ENCODE results near the gene FRY. TPM values are rescaled to one million over a fixed set of nuclear protein-coding genes. Genes with fewer than 3 reads are reported as not detected.

FRY gene
- total and polyA plus RNA-seq, 2 donors from 2014 or later = 21.8 to 69.5 TPM

DNA sequence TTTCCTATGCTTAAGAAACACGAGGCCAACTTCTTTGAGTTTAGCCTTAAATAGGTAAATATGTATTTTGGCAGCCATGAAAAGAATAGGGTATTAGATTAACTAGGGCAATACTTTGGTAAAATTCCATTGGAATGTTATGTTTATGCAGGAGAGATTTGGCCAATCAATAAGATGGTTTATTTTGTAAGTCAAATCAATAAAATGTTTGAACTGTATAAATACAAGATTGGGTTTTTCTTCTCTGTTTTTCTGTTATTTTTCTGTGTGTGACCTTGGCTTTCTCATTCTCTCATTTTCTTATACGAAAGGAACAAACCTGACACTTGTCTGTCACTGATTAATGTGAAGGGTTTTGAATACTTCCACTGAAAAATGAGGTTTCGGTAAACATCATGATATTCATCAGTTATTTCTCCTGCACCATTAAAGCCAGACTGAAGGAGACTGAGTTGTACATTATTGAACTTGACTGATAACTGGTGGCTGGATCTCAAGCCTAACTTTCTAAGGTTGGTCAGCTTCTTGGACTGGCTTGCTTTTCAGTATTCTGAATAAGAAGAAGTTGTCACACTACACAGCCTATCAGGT is 8.6 kb downstream of the FRY start:
- Histone ChIP-seq H3K4me3 (ENCODE audit: low read length in 3 of 3) (no peak overlapping the region), H3K9me3 (ENCODE audit: control insufficient read depth in 2 of 3, insufficient read depth in 1 of 3, low read length in 3 of 3) (no peaks in the 10 kb centered on the region), H3K9ac (ENCODE audit: low read length in 3 of 3) (no peak overlapping the region), H3K27ac (ENCODE audit: low read depth in 2 of 2, low read length in 2 of 2) (no peak overlapping the region), H3K36me3 (ENCODE audit: control insufficient read depth in 2 of 3, insufficient read depth in 3 of 3, low read length in 3 of 3) (no peaks in the 10 kb centered on the region), H3K4me1 (ENCODE audit: control insufficient read depth in 2 of 3, insufficient read depth in 2 of 3, low read depth in 1 of 3, low read length in 3 of 3) (no peaks in the 10 kb centered on the region), H3K27me3 (ENCODE audit: control insufficient read depth, insufficient read depth, low read length) (no peaks in the 10 kb centered on the region)
- FAIRE-seq (no peak), DNase-seq (no peak)
- intact Hi-C loops (cut with DNase I) = no loop called here
- TF ChIP-seq CTCF (IDR thresholded peaks at IDR 0.05; ENCODE audit: borderline replicate concordance, extremely low read depth, insufficient read depth) = no peak

- Histone ChIP-seq H3K9ac (ENCODE audit: low read length in 3 of 3) (no peak overlapping the region), H3K27ac (ENCODE audit: low read depth in 2 of 2, low read length in 2 of 2) (no peak overlapping the region), H3K27me3 (ENCODE audit: control insufficient read depth, insufficient read depth, low read length) (no peaks in the 10 kb centered on the region), H3K36me3 (ENCODE audit: control insufficient read depth in 2 of 3, insufficient read depth in 3 of 3, low read length in 3 of 3) (no peaks in the 10 kb centered on the region), H3K4me1 (ENCODE audit: control insufficient read depth in 2 of 3, insufficient read depth in 2 of 3, low read depth in 1 of 3, low read length in 3 of 3) (no peaks in the 10 kb centered on the region), H3K9me3 (ENCODE audit: control insufficient read depth in 2 of 3, insufficient read depth in 1 of 3, low read length in 3 of 3) (no peaks in the 10 kb centered on the region), H3K4me3 (ENCODE audit: low read length in 3 of 3) (no peak overlapping the region)
- TF ChIP-seq CTCF (IDR thresholded peaks at IDR 0.05; ENCODE audit: borderline replicate concordance, extremely low read depth, insufficient read depth) = no peak
- intact Hi-C loops (cut with DNase I) = no loop called here
- FAIRE-seq (no peak), DNase-seq (no peak)
These were observed 9.1 kb downstream of the FRY start for GRCh38 chr13:32040689-32041088.

DNA sequence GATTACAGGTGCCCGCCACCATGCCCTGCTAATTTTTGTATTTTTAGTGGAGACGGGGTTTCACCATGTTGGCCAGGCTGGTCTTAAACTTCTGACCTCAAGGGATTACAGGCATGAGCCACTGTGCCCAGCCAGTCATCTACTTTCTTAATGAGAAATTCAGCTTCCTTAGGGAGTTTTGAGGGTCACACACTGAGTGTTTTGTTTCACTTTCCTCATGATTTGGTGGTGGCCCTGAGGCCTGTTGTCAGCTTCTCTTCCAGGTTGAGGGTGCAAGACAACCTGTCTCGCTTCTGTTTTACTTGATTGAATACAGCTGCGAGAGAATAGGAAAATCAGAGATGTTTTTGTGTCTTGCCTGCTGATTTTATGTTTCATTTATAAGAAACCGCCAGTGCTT is 9.9 kb downstream of the FRY start:
- H3K4me3 ChIP-seq (ENCODE audit: low read length in 3 of 3) = no peak overlapping the region
- H3K9ac ChIP-seq (ENCODE audit: low read length in 3 of 3) = no peak overlapping the region
- TF ChIP-seq CTCF (IDR thresholded peaks at IDR 0.05; ENCODE audit: borderline replicate concordance, extremely low read depth, insufficient read depth) = no peak
- no peaks in the 10 kb centered on the region for H3K27me3 ChIP-seq (ENCODE audit: control insufficient read depth, insufficient read depth, low read length)
- H3K27ac ChIP-seq (ENCODE audit: low read depth in 2 of 2, low read length in 2 of 2) = no peak overlapping the region
- DNase-seq (no peak), FAIRE-seq (no peak)
- H3K4me1 ChIP-seq (ENCODE audit: control insufficient read depth in 2 of 3, insufficient read depth in 2 of 3, low read depth in 1 of 3, low read length in 3 of 3) = no peaks in the 10 kb centered on the region
- no peaks in the 10 kb centered on the region for H3K36me3 ChIP-seq (ENCODE audit: control insufficient read depth in 2 of 3, insufficient read depth in 3 of 3, low read length in 3 of 3)
- intact Hi-C loops (cut with DNase I) = no loop called here
- no peaks in the 10 kb centered on the region for H3K9me3 ChIP-seq (ENCODE audit: control insufficient read depth in 2 of 3, insufficient read depth in 1 of 3, low read length in 3 of 3)

DNA sequence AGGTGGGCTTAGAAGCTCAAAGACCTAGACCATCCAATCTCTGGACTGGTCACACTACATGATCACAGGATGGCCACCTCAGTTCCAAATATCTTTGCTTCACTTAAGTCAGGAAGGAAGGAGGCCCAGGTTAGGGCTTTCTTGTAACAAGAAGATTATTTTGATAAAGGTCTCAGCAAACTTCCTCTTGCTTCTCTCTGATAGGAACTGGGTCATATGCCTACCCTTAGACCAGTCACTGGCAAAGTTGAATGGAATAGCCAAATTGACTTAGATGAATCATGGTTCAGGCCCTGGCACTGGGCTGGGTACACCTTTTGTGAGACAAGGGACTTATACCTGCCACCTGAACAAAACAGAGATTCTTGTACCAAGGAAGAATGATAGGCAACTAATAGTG is 11.0 kb downstream of the FRY start:
- H3K36me3 ChIP-seq (ENCODE audit: control insufficient read depth in 2 of 3, insufficient read depth in 3 of 3, low read length in 3 of 3) = no peaks in the 10 kb centered on the region
- H3K9ac ChIP-seq (ENCODE audit: low read length in 3 of 3) = no peak overlapping the region
- DNase-seq (no peak), FAIRE-seq (no peak)
- TF ChIP-seq CTCF (IDR thresholded peaks at IDR 0.05; ENCODE audit: borderline replicate concordance, extremely low read depth, insufficient read depth) = no peak
- H3K27me3 ChIP-seq (ENCODE audit: control insufficient read depth, insufficient read depth, low read length) = no peaks in the 10 kb centered on the region
- intact Hi-C loops (cut with DNase I) = no loop called here
- H3K27ac ChIP-seq (ENCODE audit: low read depth in 2 of 2, low read length in 2 of 2) = no peak overlapping the region
- no peak overlapping the region for H3K4me3 ChIP-seq (ENCODE audit: low read length in 3 of 3)
- H3K4me1 ChIP-seq (ENCODE audit: control insufficient read depth in 2 of 3, insufficient read depth in 2 of 3, low read depth in 1 of 3, low read length in 3 of 3) = no peaks in the 10 kb centered on the region
- H3K9me3 ChIP-seq (ENCODE audit: control insufficient read depth in 2 of 3, insufficient read depth in 1 of 3, low read length in 3 of 3) = no peaks in the 10 kb centered on the region

Measured in kidney (tissue), 14 donors.